ENCODE data around the gene FGD3.

FGD3 gene

DNA sequence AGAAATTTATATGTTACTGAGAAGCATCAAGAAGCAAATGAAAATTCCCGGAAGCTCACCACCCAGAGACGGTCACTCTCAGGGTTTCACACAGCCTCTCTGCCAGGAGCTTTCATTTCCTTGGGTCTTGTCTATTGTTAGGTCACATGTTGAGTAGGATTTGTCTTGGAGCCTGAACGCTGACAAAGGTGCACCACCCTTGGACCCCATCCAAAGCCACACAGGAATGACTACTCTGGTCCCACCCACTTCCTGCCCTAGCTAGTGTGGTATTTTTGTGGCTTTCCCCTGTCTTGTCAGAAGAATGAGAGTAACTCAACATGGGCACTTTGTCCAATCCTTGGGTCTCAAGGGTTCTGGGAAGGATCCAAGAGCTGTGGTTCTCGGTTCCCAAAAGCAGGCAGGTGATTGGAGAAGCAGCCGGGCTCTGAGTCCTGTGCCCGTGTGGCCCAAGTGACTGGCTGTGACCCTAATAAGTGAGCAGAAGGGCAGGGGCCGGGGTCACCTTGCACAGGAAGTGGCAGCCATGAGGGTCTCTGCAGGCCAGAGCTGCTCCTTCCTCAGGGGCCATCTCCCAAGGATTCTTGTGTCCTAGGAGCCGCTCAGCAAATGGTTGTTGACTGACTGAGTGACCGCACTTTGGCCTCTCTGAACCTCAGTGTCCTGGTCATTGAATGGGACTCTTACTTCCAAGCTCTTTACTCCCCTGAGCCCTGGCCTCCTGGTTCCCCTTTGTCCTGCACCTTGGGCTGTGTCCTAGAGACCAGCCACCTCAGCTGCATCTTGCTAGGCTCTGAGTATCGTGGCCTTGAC lies 6.9 kb downstream of the FGD3 start:
- DNase-seq, result no peak

DNA sequence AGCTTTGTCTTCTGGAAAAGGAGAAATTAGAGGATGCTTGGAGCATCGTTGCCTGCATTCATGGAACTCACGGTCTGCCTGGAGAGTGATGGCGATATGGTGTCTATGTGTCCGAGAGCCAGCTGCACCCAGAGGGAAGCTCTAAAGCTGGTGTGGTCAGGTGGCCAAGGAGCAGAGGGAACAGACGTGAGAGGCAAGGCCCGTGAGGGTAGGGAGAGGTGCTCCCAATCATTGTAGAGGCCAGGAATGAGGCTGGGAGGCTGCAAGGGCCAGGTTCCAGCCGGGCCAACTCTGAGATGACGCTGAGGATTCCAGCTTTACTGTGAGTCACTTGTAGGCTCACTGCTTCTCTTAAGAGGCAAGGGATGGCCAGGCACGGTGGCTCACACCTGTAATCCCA lies 7.6 kb downstream of the FGD3 start:
- DNase-seq, result no peak

DNA sequence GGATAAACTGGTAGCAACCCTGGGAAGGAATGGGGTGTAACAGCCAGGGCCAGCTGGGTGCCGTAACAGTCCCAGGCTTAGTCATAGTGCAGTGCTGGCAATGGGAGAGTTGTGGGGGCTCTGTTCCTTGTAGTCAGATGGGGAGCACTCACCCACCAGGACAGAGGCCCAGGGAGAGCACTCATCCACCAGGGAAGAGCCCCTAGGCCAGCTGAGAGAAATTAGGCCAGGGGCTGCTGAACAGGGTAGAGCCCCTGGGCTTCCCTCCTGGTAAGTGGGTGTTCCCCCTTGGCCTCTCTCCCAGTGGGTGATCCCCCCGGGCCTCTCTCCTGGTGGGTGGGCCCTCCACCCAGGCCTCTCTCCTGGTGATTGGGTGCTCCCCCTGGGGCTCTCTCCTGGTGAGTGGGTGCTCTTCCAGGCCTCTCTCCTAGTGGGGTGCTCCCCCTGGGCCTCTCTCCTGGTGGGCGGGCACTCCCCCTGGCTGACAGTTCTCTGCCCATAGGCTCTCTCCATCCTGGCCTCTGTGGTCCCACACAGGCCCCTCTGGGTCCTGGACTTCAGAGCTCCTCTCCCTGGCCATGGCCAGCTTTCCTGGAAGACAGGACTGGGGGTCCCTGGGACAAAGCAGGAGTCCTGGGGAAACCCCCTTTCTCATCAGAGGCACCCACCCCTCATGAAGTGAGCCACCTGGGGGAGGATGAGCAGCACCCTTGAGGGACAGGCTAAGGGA lies 13.4 kb downstream of the FGD3 start:
- DNase-seq, result no peak

DNA sequence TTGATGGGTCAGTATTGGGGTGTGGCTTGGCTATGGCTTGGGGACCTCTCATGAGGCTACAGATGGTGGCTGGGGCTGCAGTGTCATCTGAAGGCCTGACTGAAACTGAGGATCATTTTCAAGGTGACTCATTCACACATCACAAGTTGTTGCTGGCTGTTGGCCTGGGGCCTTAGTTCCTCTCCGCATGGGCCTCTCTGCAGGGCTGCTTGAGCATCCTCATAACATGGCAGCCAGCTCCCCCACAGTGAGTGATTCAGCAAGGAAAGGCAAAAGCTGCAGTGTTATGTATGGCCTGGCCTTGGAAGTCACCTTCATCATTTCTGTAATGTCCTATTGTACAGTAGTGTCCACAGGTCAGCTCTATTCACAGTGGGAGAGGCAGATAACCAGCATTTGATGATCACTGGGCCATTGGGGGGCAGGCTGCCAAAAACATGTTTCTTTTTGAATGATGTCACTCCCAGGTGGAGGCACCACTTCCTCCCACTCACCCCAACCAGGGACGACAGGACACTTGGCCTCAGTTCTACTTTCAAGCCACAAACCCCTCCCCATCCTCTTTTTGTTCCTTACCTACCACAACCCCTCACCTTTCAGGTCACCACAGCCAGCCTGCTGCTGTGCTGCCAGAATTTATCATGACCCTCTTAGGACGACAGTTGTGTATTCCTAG lies 14.4 kb downstream of the FGD3 start:
- no peak for DNase-seq

DNA sequence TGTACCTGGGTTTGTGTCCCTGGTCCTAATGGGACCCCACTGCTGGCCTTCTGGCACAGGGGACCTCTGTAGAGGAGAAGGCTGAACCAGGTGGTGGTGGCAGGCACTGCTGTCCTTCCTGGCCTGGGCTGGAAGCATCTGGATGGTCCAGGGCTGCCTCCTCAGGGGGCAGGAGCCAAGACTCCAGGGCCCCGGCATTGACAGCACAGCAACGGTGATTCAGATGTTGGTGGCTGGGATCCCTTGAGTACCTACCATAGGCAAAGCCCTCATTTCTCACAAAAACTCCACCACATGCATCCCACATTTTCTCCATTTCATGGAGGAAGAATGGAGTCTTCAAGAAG lies 15.0 kb downstream of the FGD3 start:
- no peak for DNase-seq

DNA sequence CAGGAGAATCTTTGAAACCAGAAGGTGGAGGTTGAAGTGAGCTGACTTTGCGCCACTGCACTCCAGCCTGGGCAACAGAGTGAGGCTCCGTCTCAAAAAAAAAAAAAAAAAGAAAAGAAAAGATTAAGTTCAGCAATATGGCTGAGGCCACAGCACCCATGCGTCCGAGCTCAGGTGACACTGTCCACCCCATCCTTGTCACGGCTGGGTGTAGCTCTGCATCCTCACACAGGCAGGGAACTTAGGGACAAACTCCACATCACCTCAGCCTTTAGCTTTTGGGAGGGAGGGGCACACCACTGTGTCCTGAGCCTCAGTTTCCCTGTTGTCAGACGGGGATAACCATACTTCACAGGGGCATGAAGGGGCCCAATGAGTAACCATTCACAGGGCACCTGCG lies 15.5 kb downstream of the FGD3 start:
- no peak for DNase-seq

DNA sequence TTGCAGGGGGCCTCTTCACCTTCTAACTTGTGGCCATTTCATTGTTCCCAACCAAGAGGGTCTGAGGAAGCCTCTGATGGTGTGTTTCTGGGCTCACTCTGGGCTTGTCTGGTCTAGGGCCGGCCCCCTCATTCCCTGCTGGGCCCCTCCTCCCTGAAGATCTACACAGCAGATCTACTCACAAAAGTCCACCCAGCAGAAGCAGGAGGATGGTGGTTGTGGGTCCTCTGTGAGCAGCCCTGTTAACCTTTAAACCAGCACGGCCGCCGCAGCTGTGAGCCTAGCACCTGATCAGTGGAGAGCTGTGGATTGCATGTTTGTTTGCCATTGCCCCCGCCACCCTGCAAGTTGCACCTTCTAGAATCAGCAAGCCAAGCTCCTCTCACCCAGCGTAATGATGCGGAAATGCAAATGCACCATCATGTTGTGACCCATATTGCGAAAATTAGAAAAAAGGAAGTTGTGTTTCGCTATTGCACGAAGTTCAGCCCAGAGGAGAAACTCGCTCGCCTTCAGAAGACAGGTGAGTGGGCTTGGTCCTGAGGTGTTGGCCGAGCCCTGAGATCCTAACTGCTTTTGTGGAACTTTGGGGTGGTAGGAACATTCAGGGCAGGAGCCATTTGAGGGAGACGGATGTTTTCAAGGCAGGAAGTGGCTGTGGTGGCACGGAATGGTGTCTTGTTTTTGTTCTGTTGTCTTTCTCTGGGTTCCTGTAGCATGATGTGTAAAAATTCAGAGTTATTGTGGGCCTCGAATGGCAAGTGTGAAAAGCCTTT lies 16.7 kb downstream of the FGD3 start:
- no peak for DNase-seq

DNA sequence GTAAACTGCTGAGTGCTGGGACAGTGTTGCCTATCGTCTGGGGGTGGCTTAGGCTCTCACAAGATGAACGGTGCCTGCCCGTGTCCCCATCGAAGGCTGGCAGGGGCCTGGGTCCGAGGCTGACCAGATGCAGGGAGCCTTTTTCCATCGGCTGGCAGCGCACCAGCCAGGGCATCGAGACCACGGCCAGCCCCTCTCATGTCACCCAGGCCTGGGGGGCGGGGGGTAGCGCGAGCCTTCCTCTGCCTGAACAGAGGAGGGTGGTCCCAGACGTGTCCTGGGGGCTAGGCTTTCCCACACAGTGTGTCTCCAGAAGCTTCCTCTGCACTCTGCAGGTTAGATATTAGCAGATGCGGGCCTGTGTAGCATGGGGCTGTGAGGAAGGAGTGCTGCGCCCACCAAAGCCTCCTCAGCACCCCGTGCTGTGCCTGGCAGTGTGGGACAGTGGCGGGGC lies 17.3 kb downstream of the FGD3 start:
- no peak for DNase-seq

DNA sequence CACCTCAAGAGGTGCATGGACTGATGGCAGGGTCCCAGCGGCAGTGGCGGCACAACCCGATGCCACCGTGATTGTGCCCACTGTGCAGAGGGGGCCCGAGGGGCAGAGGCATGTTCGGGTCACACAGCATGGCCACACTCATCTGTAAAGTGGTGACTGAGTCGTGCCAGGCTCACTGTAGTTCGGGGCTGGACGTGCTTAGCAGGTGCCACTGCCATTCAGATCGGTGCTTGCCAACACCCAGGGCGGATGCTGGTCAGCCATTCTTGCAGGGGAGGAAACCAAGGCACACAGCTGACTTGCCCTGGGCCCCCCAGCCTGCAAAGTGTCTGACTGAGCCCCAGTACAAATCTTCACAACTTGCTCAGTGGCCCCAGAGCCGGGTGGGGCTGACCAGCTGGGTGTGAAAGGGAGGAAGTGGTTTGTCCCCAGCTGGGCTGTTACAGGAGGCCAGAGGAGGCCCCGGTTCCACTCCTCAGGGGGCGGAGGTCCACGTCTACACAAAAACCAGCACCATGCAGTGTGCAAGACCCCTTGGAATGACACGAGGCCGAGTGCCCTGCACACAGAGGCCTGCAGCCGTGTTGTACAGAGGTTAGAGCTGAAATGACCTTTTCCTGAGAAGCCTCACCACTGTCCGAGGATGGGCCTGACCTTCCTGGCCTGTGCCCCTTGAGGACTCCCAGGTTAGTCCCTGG lies 17.9 kb downstream of the FGD3 start:
- no peak for DNase-seq

DNA sequence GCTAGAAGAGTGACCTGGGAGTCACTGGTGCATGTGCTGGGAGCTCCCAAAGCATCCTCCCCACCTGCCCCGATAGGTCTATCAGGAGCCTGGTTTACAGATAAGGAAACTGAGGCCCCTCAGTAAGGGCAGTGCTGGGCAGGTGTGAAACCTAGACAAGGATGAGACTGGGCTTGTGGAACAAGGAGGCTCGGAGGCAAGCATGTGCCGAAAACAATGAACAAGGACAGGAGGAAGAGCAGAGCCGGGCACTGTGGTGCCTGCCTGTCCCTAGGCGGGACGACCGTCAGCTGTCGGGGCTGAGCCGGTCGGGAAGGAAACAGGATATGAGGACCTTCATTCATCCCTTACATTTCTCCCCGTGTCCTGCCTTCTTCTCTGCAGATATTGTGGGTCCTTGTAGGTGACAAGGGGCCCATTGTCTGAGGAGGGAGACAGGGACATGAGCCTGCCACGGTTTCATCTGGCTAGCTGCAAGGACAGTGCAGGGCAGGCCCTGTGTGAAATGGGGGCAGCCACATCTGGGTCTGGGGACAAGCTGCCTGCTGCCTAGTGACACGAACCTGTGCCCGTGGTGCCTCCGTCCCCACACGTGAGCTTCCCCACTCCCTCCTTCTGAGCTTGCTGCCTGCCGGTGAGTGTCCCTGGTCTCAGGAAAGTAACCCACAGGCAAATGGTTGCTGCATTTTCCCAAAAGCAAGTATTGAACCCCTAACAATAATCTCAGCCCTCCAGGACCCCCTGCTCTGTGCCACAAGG lies 18.6 kb downstream of the FGD3 start:
- DNase-seq, result no peak

DNA sequence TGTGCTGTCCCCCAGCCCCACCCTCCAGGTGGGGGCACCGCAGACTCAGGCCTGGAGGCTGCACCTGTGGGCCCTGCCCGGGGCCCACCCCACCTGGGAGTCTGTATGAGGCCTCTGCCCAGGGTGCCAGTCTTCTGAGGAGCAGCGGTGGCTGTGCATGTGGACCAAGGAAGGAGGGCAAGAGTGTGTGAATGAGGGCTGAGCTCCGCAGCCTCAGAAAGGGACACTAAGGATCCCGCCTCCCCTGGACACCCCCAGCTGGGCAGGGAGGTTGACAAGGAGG lies 19.1 kb downstream of the FGD3 start:
- no peak for DNase-seq

DNA sequence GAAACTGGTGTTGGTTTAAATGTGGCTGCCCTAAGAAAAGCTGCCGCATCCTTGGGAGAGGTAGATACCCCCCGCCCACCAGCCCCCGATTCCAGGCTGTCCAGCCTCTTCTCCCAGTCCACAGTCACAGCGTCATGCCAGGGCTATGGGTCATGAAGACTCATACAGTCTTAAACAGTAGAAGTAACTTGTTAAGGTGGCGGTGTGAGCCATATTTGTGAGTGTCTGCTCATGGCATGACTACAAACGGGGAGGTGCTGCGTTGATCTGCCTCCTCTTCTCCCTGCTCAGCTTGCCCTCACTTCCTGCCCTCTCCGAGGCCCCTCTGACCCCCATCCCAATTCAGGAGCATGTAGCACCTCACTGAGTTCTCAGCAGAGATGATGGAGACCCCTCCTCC lies 20.8 kb downstream of the FGD3 start:
- no peak for DNase-seq

DNA sequence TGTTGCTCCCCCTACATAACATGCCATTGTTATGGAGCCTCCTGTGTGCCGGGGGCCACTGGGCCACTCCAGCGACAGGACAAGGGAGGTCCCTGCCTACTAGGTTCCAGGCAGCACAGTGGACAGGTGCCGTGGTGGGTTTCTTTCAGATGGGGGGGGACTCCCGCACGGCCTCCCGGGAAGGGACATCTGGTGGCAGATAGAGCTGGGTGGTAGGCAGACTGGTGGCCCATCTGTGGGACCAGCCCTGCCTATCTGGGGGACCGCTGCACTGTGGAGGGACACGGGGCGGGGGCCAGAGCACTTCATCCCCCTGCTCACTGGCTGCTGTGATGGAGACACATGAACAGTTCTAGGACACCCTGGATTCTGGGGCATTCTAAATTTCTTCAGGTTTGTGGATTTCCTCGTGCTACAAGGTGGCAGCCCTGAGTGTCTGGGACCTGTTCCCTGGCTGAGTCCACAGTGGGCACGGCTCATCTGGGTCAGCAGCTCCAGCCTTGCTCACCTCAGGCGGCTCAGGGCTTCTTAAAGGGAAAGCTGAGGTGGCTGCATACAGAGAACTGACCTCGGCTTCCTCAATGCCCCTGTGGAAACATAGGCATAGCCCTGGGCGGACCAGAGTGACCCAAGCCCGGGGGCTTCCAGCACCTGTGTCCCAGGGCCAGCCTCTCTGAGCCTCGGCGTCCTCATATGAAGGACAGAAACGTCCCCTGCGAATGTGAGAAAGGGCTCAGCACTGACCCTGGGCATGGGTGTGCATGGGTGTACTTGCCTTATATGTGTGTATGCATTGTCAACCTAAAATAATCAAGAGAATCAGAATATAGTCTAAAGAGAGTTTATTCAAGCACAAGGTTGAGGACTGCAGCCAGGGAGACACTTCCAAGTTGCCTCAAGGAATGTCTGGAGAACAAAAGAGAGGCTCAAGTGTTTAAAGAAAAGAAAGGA lies 22.5 kb downstream of the FGD3 start:
- no peak for DNase-seq

DNA sequence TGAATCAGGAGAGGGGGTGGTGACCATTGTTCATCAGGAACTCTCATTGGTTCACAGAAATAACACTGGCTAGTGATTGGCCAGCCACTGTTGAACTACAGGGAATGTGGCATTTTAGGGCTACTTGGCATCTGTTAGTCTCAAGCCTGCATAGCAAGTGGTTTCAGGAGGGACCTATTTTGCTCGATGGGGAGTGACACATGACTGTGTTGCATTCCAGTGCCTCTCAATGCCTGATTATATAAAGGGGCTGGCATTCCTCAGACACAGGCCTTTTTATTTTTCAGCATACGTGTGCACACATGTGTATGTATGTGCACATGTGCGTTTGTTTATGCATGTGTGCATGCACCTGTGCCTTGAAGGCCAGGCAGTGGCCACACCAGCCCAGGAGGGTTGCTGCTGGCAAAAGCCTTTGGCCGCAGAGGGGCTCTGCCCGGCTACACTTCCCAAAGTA lies 23.2 kb downstream of the FGD3 start:
- no peak for DNase-seq

DNA sequence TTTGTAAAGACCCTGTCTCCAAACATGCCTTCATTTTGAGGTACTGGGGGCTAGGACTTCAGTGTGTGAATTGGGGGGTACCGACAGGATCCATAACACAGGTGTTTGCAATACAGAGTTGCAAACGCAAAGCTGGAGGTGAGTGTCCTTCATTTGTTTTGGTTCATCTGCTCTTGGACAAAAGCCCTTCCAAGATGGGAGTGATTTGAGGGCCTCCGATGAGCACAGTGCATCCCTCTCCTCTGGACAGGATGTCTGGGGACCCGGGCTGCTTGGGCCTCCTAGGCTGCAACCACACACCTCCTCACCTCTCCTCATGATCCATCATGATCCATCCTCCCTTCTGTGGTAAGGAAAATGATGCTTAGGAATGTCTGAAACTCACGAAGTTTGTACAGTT lies 23.8 kb downstream of the FGD3 start:
- DNase-seq, result no peak

DNA sequence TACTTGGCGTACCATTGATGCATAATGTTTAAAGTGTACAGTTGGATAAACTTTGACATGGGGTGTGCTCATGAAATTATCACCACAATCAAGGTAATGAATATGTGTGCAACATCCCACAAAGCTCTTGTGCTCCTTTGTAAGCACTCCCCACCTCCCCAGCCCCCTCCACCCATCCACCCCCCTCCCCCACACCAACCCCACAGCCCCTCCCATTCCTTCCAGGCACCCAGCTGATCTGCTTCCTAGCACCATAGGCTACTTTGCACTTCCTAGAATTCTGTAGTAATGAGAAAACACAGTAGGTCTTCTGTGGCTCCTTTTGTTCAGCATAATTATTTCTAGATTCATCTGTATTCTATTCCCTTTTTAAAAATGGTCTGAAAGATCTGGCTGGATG lies 24.5 kb downstream of the FGD3 start:
- DNase-seq, result no peak

DNA sequence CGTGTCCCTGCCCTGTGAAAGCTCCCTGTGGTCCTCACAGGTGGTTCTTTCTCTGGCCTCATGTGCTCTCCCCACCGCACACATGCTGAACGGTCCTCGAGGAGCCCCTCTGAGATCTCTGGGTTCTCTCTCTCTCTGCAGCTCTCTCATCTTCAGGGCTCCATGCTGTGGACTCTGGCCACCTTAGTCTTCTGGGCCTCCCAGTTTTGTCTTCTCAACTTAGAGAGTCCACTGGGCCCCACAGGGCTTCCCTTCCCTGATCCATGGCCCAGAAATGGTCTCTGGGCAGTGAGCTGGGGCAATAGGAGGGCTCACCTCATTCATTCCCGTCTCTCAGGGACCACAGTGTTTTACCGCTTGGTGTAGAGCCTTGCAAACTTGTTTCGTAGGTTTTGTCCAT lies 26.4 kb downstream of the FGD3 start:
- no peak for DNase-seq

DNA sequence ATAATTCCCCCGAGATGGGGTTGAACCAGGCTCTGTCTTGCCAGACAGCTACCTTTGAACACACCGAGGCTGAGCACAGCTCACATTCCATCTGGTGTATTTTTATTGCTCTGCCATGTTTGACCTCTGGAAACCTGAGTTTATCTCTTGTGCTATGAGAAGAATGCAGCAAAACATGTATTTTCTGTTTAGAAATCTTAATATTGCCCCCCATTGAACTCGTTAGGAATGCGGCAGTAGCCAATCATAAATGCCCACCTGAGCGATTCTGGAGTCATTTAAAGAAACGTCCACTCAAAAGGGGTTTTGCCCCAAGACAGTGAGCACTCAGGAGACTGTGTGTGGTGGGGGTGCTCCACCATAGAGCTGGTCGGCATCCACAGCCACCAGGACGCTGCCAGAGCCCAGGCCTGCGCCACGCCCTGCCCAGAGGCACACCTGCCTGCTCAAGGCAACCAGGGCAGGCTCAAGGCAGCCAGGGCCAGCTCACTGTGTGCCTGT lies 26.9 kb downstream of the FGD3 start:
- DNase-seq, result no peak

DNA sequence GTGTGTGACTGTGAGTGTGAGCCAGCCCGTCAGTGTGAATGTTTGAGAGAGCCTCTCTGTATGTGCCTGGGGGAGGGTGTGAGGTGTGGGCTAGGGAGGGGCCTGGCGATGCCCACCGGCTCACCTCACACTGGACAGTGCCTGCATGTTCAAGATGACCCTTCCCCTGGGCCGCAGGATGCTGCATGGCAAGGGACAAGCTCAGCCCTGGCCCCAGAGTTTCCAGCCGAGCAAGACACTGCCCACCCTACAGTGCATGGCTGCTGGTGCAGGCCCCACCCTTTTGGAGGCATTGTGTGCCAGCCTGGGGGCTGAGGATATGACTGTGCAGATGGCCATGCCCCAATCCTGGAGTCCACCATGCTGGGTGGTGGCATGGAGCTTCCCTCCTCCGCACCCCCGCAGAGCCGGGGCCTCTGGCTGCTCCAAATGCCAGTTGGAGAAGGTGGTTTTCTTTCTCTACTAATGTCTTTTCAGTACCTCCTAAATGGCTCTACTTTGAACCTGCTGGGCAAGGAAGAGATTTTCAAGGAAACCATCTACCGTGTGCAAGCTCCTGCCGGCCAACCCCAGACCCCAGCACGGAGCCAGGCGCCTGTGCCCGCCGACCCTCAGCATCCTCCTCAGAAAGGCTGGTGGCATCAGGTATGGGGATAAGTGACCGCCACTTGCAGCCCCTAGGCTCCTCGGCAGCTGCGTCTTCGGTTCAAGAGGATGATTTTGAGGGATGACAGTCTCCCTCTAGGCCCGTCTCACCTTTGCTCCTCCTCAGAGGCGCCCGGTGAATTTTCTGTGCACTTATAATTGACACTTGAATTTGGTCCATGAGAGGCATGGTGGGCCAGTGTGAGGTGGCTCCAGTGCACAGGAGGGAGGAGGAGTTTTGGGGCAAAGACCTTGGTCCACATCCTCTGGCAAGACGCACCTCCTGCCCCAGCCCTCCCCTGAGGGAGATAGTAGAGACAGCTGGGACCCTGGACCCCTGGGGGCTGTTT lies 27.7 kb downstream of the FGD3 start:
- DNase-seq, result no peak
